HG02763 (cell line): Measurements from ENCODE around the gene PPP4R3B.
"Not testable (repeated sequence)": the region's sequence is repeated elsewhere in the genome, so short reads cannot be mapped to it uniquely, and the experiment has no call there.

Experiments
- ATAC-seq: cut with Tn5 transposase; IDR thresholded peaks from one replicate; pipeline ENCODE4 v1.9.1; 2021; ENCODE audit warnings: mild to moderate bottlenecking, moderate library complexity; ENCODE audit not compliant: unreplicated experiment

PPP4R3B gene

GRCh38 chr2:55596795-55597194, 20.6 kb downstream of the PPP4R3B start:
- ATAC-seq, result not testable (repeated sequence)

- no peak for ATAC-seq
Measured at GRCh38 chr2:55595536-55595935, 21.9 kb downstream of the PPP4R3B start.

- no peak for ATAC-seq
Measured at GRCh38 chr2:55592130-55592529, 25.3 kb downstream of the PPP4R3B start.

- no peak for ATAC-seq
Measured at GRCh38 chr2:55590810-55591440, 26.5 kb downstream of the PPP4R3B start.

- no peak for ATAC-seq
Measured at GRCh38 chr2:55585451-55586080, 31.9 kb downstream of the PPP4R3B start.

- no peak for ATAC-seq
Measured at GRCh38 chr2:55581874-55582547, 35.4 kb downstream of the PPP4R3B start.

GRCh38 chr2:55581435-55581834, 36.0 kb downstream of the PPP4R3B start:
- ATAC-seq, result no peak

- not testable (repeated sequence) for ATAC-seq
Measured at GRCh38 chr2:55569002-55569401, 48.4 kb downstream of the PPP4R3B start.

GRCh38 chr2:55567298-55567697, 50.1 kb downstream of the PPP4R3B start:
- ATAC-seq, result no peak

- no peak for ATAC-seq
Measured at GRCh38 chr2:55565613-55566012, 51.8 kb downstream of the PPP4R3B start.

- no peak for ATAC-seq
Measured at GRCh38 chr2:55560855-55561254, 56.6 kb downstream of the PPP4R3B start.

GRCh38 chr2:55556809-55557208, 60.6 kb downstream of the PPP4R3B start:
- ATAC-seq, result no peak

GRCh38 chr2:55555977-55556376, 61.4 kb downstream of the PPP4R3B start:
- no peak for ATAC-seq

- ATAC-seq, result no peak
Measured at GRCh38 chr2:55553321-55553720, 64.1 kb downstream of the PPP4R3B start.

GRCh38 chr2:55550368-55551102, 66.9 kb downstream of the PPP4R3B start:
- ATAC-seq, result no peak

- ATAC-seq, result not testable (repeated sequence)
Measured at GRCh38 chr2:55547679-55548078, 69.7 kb downstream of the PPP4R3B start.

- no peak for ATAC-seq
Measured at GRCh38 chr2:55547001-55547400, 70.4 kb downstream of the PPP4R3B start.

- ATAC-seq, result no peak
Measured at GRCh38 chr2:55530539-55531081, 86.8 kb downstream of the PPP4R3B start.

- ATAC-seq, result no peak
Measured at GRCh38 chr2:55526174-55526573, 91.2 kb downstream of the PPP4R3B start.

- no peak for ATAC-seq
Measured at GRCh38 chr2:55524884-55525437, 92.5 kb downstream of the PPP4R3B start.
